ENCODE results near the gene NTHL1.

GRCh38 chr16:2043667-2044451 lies 3.8 kb downstream of the NTHL1 start:
- TF ChIP-seq CTCF (IDR thresholded peaks at IDR 0.05) (no peak), POLR2A (IDR thresholded peaks at IDR 0.05) (no peak)
